Psoas muscle (tissue), 8 donors: Measurements from ENCODE around the gene NCCRP1. TPM values are rescaled to one million over a fixed set of nuclear protein-coding genes. Genes with fewer than 3 reads are reported as not detected.
A peak's percentile ranks its signal among the peaks of the same experiment; 100 is the strongest.

Experiments
- ATAC-seq, 4 donors: fragments of 200-7000 bp; cut with Tn5 transposase; one replicate each; pipeline ENCODE4 v1.9.1; 2020; ENCODE audit warnings: moderate library complexity in 3 of 4, mild to moderate bottlenecking in 2 of 4
- DNase-seq, 2 donors: peaks; one replicate each; pipeline ENCODE4 v3.0.0-alpha.2; 2020
- H3K27ac ChIP-seq: fragments of 200-600 bp; one replicate; pipeline ENCODE4 v1.8.0; 2022
- H3K27me3 ChIP-seq, 3 donors: fragments of 200-600 bp in 1 of 3; one replicate each; pipeline versions ENCODE4 v1.6.1 to v1.8.0; 2013 to 2022; ENCODE audit warnings: low read length in 2 of 3, mild to moderate bottlenecking in 2 of 3, moderate library complexity in 1 of 3; ENCODE audit not compliant: insufficient read depth in 3 of 3
- H3K36me3 ChIP-seq, 2 donors: fragments of 200-600 bp in 1 of 2; one replicate each; pipeline versions ENCODE4 v1.6.1 to v1.8.0; 2013 to 2022; ENCODE audit warnings: low read depth in 1 of 2, mild to moderate bottlenecking in 1 of 2, moderate library complexity in 1 of 2; ENCODE audit not compliant: insufficient read depth in 1 of 2
- H3K4me1 ChIP-seq: fragments of 200-600 bp; one replicate; pipeline ENCODE4 v1.8.0; 2022
- H3K4me3 ChIP-seq: fragments of 200-600 bp; one replicate; pipeline ENCODE4 v1.8.0; 2022; ENCODE audit warnings: mild to moderate bottlenecking
- H3K9me3 ChIP-seq: fragments of 200-600 bp; one replicate; pipeline ENCODE4 v1.8.0; 2022
- CTCF ChIP-seq: fragments of 200-600 bp; IDR thresholded peaks from one replicate; pipeline ENCODE4 v1.8.0; 2022; ENCODE audit warnings: antibody characterized with exemption
- WGBS, 3 donors: extraction: QIAGEN DNeasy Blood & Tissue Kit; methylation state at CpG; one replicate each; pipeline versions ENCODE4 v1.1.6 to v1.1.7; 2013; 5-methylcytosine and 5-hydroxymethylcytosine counted together
- intact Hi-C, 2 donors: fragments of 100-400 bp; cut with DNase I; formaldehyde crosslinking; loops; one replicate each; pipeline versions ENCODE4 v1.11.0 to v1.14.2; 2022
- polyA plus RNA-seq, 3 donors: library from polyadenylated mRNA; stranded (reverse); fragments of 200-250 nt; gene quantifications; one replicate each; pipeline ENCODE4 v1.2.3, GENCODE V29; 2013
- total RNA-seq, 4 donors: library from RNA; stranded (reverse); fragmentation: NEBNext Ultra II Directional in 2 of 4; extraction: Animal tissue kit (Norgen Biotek cat#: 25700) in 2 of 4; gene quantifications; one replicate each; pipeline versions ENCODE4 v1.2.1 to v1.2.4, GENCODE V29; 2021 to 2023
- donor health status: healthy with polysubstance abuse.
- donor health status: DM: no; HTN: no; CAD: no; lungs with moderate emphysema.
- donor health status: Bipolar disorder and iron deficiency.
- donor health status: healthy.
- donor health status: DM: yes; HTN: yes; CAD: no.
- donor health status: DM: no; HTN: no; CAD: no.
- donor health status: DM: no; HTN: no; CAD: no.
- donor health status: DM: yes; HTN: yes; CAD: no.

Gene NCCRP1
- total and polyA plus RNA-seq, 7 donors, result 0.13 TPM; not detected in 5

DNA sequence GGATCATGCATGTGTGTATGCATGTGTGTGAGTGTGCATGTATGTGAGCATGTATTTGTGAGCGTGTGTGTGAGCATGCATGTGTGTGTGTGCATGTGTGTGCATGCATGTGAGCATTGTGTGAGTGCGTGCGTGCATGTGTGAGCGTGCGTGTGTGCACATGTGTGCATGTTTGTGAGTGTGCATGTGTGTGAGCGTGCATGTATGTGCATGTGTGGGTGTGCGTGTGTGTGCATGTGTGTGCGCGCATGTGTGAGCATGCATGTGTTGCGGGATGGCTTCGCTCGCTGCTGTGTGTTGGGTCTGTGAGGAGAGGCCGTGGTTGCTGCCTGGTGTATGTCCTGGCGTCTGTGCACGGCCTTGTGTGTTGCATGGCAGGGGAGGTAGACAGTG, 38.8 kb upstream of the NCCRP1 start:
- Histone ChIP-seq H3K27ac (no peak overlapping the region), H3K4me1 (no peaks in the 10 kb centered on the region)
- no peak for ATAC-seq

DNA sequence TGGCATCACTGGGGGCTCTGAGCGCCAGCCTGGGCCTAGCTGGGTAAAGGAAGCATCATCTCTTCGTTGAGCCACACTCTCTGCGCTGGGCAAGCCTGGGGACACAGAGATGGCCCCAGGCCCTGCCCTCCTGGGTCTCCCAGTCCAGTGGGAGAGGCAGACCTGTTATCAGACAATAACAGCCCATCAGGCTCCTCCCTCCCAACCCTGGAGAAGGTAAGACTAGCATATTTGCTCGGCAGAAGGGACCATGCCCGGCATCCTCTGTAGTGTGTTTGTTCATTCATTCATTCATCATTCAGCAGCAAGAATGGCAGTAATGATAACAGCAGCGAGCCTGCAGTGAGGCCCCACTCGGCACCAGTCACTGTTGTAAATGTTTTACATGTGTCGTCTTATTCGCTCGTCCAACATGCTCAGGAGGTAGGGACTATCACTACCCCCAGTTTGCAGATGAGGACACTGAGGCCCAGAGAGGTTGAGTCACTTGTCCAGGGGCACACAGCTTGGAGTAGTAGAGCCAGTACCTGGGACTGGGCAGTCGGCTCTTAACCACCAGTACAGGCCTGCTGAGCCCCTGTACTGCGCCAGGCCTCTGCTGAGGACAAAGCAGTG, 38.0 kb upstream of the NCCRP1 start:
- TF ChIP-seq CTCF, result no peak
- Histone ChIP-seq H3K9me3 (no peaks in the 10 kb centered on the region), H3K27ac (no peak overlapping the region), H3K27me3 (no peaks in the 10 kb centered on the region), H3K4me1 (no peaks in the 10 kb centered on the region), H3K4me3 (no peak overlapping the region), H3K36me3 (no peaks in the 10 kb centered on the region)
- no peak for ATAC-seq
- 82 to 89% (median 88%) methylated on average over 12 of the region's 12 CpGs for WGBS, 3 donors
- DNase-seq, result no peak
- intact Hi-C loops, result no loop called here

More for the DNA sequence above, 38.8 kb upstream of the NCCRP1 start:
- H3K36me3 ChIP-seq, result no peaks in the 10 kb centered on the region
- no peak for DNase-seq
- H3K27me3 ChIP-seq, result no peaks in the 10 kb centered on the region
- no peak overlapping the region for H3K4me3 ChIP-seq
- H3K9me3 ChIP-seq, result no peaks in the 10 kb centered on the region
- intact Hi-C loops, result no loop called here
- 92 to 95% (median 94%) methylated on average over 15 of the region's 15 CpGs for WGBS, 3 donors
- no peak for TF ChIP-seq CTCF

- no peak for TF ChIP-seq CTCF
- 48 to 55% (median 50%) methylated on average over 8 of the region's 8 CpGs for WGBS, 3 donors
These were observed 36.3 kb upstream of the NCCRP1 start for GRCh38 chr19:39160523-39160861.

GRCh38 chr19:39160889-39161672, 35.7 kb upstream of the NCCRP1 start:
- no peak for DNase-seq
- 82 to 86% (median 85%) methylated on average over 20 to 21 of the region's 21 CpGs for WGBS, 3 donors
- no peak for TF ChIP-seq CTCF

More at GRCh38 chr19:39160523-39160861, 36.3 kb upstream of the NCCRP1 start:
- no peaks in the 10 kb centered on the region for H3K4me1 ChIP-seq
- no peak overlapping the region for H3K4me3 ChIP-seq
- ATAC-seq (no peak), DNase-seq (peak in 1 of 2 donors; percentile 46)
- H3K9me3 ChIP-seq, result no peaks in the 10 kb centered on the region
- intact Hi-C loops, result no loop called here
- H3K27me3 ChIP-seq, result no peaks in the 10 kb centered on the region
- no peaks in the 10 kb centered on the region for H3K36me3 ChIP-seq
- no peak overlapping the region for H3K27ac ChIP-seq

More at GRCh38 chr19:39160889-39161672, 35.7 kb upstream of the NCCRP1 start:
- no peaks in the 10 kb centered on the region for H3K36me3 ChIP-seq
- no peaks in the 10 kb centered on the region for H3K27me3 ChIP-seq
- H3K4me1 ChIP-seq, result no peaks in the 10 kb centered on the region
- intact Hi-C loops, result no loop called here
- ATAC-seq, result no peak
- no peak overlapping the region for H3K4me3 ChIP-seq
- H3K9me3 ChIP-seq, result no peaks in the 10 kb centered on the region
- no peak overlapping the region for H3K27ac ChIP-seq
